ENCODE data around the gene SGMS2. TPM values are rescaled to one million over a fixed set of nuclear protein-coding genes. Genes with fewer than 3 reads are reported as not detected.

The SGMS2 gene
- total and polyA plus RNA-seq, 4 donors = 7.3 to 41.7 (median 14.1) TPM

DNA sequence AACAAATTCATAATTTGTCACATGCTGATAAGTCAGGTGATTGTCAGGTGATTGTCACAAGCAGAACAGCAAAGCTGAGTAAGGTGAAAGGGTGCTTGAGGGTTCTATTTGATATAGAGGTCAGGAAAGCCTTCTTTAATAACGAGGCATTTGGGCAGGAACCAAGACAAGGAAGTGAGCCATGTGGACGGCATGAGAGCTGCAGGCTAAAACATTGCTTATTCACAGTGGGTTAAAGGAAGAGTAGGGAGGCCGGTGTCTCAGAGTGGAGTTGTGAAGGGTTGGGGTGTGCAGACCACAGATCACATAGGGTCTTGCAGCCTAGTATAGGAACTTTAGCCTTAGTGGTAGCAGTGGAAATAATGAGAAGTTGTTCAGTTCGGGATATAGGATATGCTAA lies 75.3 kb downstream of the SGMS2 start:
- Histone ChIP-seq H3K4me1 (ENCODE audit: control insufficient read depth in 4 of 4, insufficient read depth in 4 of 4, low read length in 3 of 4) (peaks cover 0 to 12% (median 1%) of the 10 kb centered on the region in 4 donors), H3K27me3 (ENCODE audit: control insufficient read depth in 4 of 4, insufficient read depth in 4 of 4, low read length in 3 of 4) (no peaks in the 10 kb centered on the region), H3K27ac (ENCODE audit: low read depth in 1 of 2, low read length in 2 of 2) (no peak overlapping the region), H3K9me3 (ENCODE audit: control insufficient read depth in 4 of 4, low read length in 3 of 4) (no peaks in the 10 kb centered on the region), H3K4me3 (ENCODE audit: low read depth in 1 of 3, low read length in 3 of 3) (no peak overlapping the region), H3K36me3 (ENCODE audit: control insufficient read depth in 4 of 4, insufficient read depth in 3 of 4, low read depth in 1 of 4, low read length in 3 of 4) (peaks cover 0 to 3% (median 1%) of the 10 kb centered on the region in 4 donors), H3K9ac (ENCODE audit: low read depth in 1 of 2, low read length in 2 of 2) (no peak overlapping the region)
- DNase-seq (ENCODE audit: low spot score) = no peak
- TF ChIP-seq, protein P1, sequence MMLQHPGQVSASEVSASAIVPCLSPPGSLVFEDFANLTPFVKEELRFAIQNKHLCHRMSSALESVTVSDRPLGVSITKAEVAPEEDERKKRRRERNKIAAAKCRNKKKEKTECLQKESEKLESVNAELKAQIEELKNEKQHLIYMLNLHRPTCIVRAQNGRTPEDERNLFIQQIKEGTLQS (IDR thresholded peaks at IDR 0.05) = no peak
- TF ChIP-seq, protein P2, sequence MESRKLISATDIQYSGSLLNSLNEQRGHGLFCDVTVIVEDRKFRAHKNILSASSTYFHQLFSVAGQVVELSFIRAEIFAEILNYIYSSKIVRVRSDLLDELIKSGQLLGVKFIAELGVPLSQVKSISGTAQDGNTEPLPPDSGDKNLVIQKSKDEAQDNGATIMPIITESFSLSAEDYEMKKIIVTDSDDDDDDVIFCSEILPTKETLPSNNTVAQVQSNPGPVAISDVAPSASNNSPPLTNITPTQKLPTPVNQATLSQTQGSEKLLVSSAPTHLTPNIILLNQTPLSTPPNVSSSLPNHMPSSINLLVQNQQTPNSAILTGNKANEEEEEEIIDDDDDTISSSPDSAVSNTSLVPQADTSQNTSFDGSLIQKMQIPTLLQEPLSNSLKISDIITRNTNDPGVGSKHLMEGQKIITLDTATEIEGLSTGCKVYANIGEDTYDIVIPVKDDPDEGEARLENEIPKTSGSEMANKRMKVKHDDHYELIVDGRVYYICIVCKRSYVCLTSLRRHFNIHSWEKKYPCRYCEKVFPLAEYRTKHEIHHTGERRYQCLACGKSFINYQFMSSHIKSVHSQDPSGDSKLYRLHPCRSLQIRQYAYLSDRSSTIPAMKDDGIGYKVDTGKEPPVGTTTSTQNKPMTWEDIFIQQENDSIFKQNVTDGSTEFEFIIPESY (IDR thresholded peaks at IDR 0.05) = no peak
- TF ChIP-seq RAD21 (IDR thresholded peaks at IDR 0.05) (no peak), EGR1 (IDR thresholded peaks at IDR 0.05; ENCODE audit: low read depth in 2 of 2) (no peak), GABPA (IDR thresholded peaks at IDR 0.05 in 1 of 2, conservative IDR thresholded peaks at IDR 0.05 in 1 of 2) (no peak), HNF4A (conservative IDR thresholded peaks at IDR 0.05) (no peak), RXRA (IDR thresholded peaks at IDR 0.05) (no peak), FOXA1 (IDR thresholded peaks at IDR 0.05) (no peak)
- TF ChIP-seq, protein P3, sequence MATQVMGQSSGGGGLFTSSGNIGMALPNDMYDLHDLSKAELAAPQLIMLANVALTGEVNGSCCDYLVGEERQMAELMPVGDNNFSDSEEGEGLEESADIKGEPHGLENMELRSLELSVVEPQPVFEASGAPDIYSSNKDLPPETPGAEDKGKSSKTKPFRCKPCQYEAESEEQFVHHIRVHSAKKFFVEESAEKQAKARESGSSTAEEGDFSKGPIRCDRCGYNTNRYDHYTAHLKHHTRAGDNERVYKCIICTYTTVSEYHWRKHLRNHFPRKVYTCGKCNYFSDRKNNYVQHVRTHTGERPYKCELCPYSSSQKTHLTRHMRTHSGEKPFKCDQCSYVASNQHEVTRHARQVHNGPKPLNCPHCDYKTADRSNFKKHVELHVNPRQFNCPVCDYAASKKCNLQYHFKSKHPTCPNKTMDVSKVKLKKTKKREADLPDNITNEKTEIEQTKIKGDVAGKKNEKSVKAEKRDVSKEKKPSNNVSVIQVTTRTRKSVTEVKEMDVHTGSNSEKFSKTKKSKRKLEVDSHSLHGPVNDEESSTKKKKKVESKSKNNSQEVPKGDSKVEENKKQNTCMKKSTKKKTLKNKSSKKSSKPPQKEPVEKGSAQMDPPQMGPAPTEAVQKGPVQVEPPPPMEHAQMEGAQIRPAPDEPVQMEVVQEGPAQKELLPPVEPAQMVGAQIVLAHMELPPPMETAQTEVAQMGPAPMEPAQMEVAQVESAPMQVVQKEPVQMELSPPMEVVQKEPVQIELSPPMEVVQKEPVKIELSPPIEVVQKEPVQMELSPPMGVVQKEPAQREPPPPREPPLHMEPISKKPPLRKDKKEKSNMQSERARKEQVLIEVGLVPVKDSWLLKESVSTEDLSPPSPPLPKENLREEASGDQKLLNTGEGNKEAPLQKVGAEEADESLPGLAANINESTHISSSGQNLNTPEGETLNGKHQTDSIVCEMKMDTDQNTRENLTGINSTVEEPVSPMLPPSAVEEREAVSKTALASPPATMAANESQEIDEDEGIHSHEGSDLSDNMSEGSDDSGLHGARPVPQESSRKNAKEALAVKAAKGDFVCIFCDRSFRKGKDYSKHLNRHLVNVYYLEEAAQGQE (IDR thresholded peaks at IDR 0.05) = no peak
- WGBS = 87% methylated on average over 4 of the region's 4 CpGs

DNA sequence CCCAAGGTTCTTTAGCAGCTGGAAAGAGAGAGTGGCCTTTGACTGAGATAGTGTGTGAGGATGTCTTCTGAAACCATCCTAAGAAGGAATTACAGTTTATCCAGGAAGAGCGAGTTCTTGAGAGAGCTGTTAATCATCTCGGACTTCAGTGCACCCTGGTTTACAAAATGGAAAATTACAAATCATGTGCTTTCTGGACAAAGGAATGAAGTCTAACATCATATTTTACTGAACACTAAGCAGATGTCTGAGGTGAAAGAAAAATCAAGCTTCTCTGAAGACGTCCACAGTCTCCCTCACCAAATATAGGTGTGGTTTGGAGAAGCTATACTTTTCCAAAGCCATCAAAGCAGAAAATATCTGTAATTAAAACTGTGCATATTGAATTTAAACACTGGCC lies 75.8 kb downstream of the SGMS2 start:
- Histone ChIP-seq H3K36me3 (ENCODE audit: control insufficient read depth in 4 of 4, insufficient read depth in 3 of 4, low read depth in 1 of 4, low read length in 3 of 4) (peaks cover 0 to 3% (median 1%) of the 10 kb centered on the region in 4 donors), H3K4me3 (ENCODE audit: low read depth in 1 of 3, low read length in 3 of 3) (no peak overlapping the region), H3K4me1 (ENCODE audit: control insufficient read depth in 4 of 4, insufficient read depth in 4 of 4, low read length in 3 of 4) (peaks cover 0 to 12% (median 1%) of the 10 kb centered on the region in 4 donors), H3K27ac (ENCODE audit: low read depth in 1 of 2, low read length in 2 of 2) (no peak overlapping the region), H3K9ac (ENCODE audit: low read depth in 1 of 2, low read length in 2 of 2) (no peak overlapping the region), H3K27me3 (ENCODE audit: control insufficient read depth in 4 of 4, insufficient read depth in 4 of 4, low read length in 3 of 4) (no peaks in the 10 kb centered on the region), H3K9me3 (ENCODE audit: control insufficient read depth in 4 of 4, low read length in 3 of 4) (no peaks in the 10 kb centered on the region)
- TF ChIP-seq, protein P1 (IDR thresholded peaks at IDR 0.05) = no peak
- TF ChIP-seq RAD21 (IDR thresholded peaks at IDR 0.05) (no peak), JUND (IDR thresholded peaks at IDR 0.05) (no peak), YY1 (IDR thresholded peaks at IDR 0.05) (no peak), GABPA (IDR thresholded peaks at IDR 0.05 in 1 of 2, conservative IDR thresholded peaks at IDR 0.05 in 1 of 2) (no peak), RXRA (IDR thresholded peaks at IDR 0.05) (no peak), HNF4A (conservative IDR thresholded peaks at IDR 0.05) (no peak)
- TF ChIP-seq, protein P4, sequence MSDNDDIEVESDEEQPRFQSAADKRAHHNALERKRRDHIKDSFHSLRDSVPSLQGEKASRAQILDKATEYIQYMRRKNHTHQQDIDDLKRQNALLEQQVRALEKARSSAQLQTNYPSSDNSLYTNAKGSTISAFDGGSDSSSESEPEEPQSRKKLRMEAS (IDR thresholded peaks at IDR 0.05) = no peak
- TF ChIP-seq, protein P5, sequence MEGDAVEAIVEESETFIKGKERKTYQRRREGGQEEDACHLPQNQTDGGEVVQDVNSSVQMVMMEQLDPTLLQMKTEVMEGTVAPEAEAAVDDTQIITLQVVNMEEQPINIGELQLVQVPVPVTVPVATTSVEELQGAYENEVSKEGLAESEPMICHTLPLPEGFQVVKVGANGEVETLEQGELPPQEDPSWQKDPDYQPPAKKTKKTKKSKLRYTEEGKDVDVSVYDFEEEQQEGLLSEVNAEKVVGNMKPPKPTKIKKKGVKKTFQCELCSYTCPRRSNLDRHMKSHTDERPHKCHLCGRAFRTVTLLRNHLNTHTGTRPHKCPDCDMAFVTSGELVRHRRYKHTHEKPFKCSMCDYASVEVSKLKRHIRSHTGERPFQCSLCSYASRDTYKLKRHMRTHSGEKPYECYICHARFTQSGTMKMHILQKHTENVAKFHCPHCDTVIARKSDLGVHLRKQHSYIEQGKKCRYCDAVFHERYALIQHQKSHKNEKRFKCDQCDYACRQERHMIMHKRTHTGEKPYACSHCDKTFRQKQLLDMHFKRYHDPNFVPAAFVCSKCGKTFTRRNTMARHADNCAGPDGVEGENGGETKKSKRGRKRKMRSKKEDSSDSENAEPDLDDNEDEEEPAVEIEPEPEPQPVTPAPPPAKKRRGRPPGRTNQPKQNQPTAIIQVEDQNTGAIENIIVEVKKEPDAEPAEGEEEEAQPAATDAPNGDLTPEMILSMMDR (IDR thresholded peaks at IDR 0.05; ENCODE audit: low read depth, low read length, missing input control) = no peak
- DNase-seq (ENCODE audit: low spot score) = no peak
- WGBS = 93% methylated on average over 3 of the region's 3 CpGs
